Neural cell (in vitro differentiated cells): ENCODE measurements around the gene BTBD9. TPM values are rescaled to one million over a fixed set of nuclear protein-coding genes. Genes with fewer than 3 reads are reported as not detected.

Experiments
- H2AFZ ChIP-seq: fragments of 200-600, 300-800 bp; sonication (generic), shearing (Covaris generic); 2 replicates; pipeline ENCODE4 v1.6.0; 2014; ENCODE audit warnings: low read depth, mild to moderate bottlenecking, antibody characterized with exemption, low read length, moderate library complexity
- H3F3A ChIP-seq: fragments of 200-600 bp; shearing (Covaris generic); 2 replicates; pipeline ENCODE4 v1.6.1; 2016; ENCODE audit warnings: mild to moderate bottlenecking, moderate library complexity, mixed read lengths, antibody characterized with exemption, low read length; ENCODE audit not compliant: insufficient read depth, poor library complexity, severe bottlenecking
- H3K27ac ChIP-seq: fragments of 200-600, 300-800 bp; sonication (generic), shearing (Covaris generic); 2 replicates; pipeline ENCODE4 v1.5.1; 2014; ENCODE audit warnings: mild to moderate bottlenecking, low read length, moderate library complexity
- H3K27me3 ChIP-seq: fragments of 300-800, 200-600 bp; sonication (generic), shearing (Covaris generic); 2 replicates; pipeline ENCODE4 v1.6.0; 2014; ENCODE audit warnings: mild to moderate bottlenecking, low read depth, low read length, moderate library complexity; ENCODE audit not compliant: insufficient read depth
- H3K36me3 ChIP-seq: fragments of 300-800, 200-600 bp; sonication (generic), shearing (Covaris generic); 2 replicates; pipeline ENCODE4 v1.5.1; 2014; ENCODE audit warnings: mild to moderate bottlenecking, antibody characterized with exemption, low read length, moderate library complexity; ENCODE audit not compliant: insufficient read depth
- H3K4me2 ChIP-seq: fragments of 300-800, 200-600 bp; sonication (generic), shearing (Covaris generic); 2 replicates; pipeline ENCODE4 v1.6.0; 2014; ENCODE audit warnings: mild to moderate bottlenecking, low read length
- H3K4me3 ChIP-seq: fragments of 300-800, 200-600 bp; sonication (generic), shearing (Covaris generic); 2 replicates; pipeline ENCODE4 v1.5.1; 2014; ENCODE audit warnings: mild to moderate bottlenecking, low read length, moderate library complexity
- H3K79me2 ChIP-seq: fragments of 200-600 bp; shearing (Covaris generic); replicated peaks from 2 replicates; pipeline ENCODE4 v1.6.0; 2014; ENCODE audit warnings: mild to moderate bottlenecking, low read length, moderate library complexity; ENCODE audit not compliant: insufficient read depth
- H3K9ac ChIP-seq: fragments of 300-800, 200-600 bp; sonication (generic), shearing (Covaris generic); 2 replicates; pipeline ENCODE4 v1.6.1; 2016; ENCODE audit warnings: mild to moderate bottlenecking, low read length, mixed read lengths
- H3K9me2 ChIP-seq: fragments of 200-600 bp; shearing (Covaris generic); 2 replicates; pipeline ENCODE4 v1.6.1; 2016; ENCODE audit warnings: mild to moderate bottlenecking, low read length, mixed read lengths; ENCODE audit not compliant: insufficient read depth
- H3K9me3 ChIP-seq: fragments of 200-600, 300-800 bp; sonication (generic), shearing (Covaris generic); 2 replicates; pipeline ENCODE4 v1.6.1; 2016; ENCODE audit warnings: mild to moderate bottlenecking, mixed run types, low read length, moderate library complexity, mixed read lengths
- H4K20me1 ChIP-seq: fragments of 200-600 bp; shearing (Covaris generic); 2 replicates; pipeline ENCODE4 v1.6.1; 2016; ENCODE audit warnings: mild to moderate bottlenecking, mixed run types; ENCODE audit not compliant: insufficient read depth
- EP300 ChIP-seq: fragments of 450-650 bp; conservative IDR thresholded peaks from 2 replicates; pipeline ENCODE4 v1.6.1; 2014; ENCODE audit warnings: antibody characterized with exemption, mild to moderate bottlenecking, moderate library complexity; ENCODE audit not compliant: poor library complexity, severe bottlenecking
- EZH2 ChIP-seq: fragments of 200-600, 300-800 bp; shearing (Covaris generic), sonication (generic); IDR thresholded peaks from 2 replicates; pipeline ENCODE4 v1.6.1; 2014; ENCODE audit warnings: antibody characterized with exemption, low read length, borderline replicate concordance, mild to moderate bottlenecking; ENCODE audit not compliant: insufficient read depth, poor library complexity, severe bottlenecking
- MXI1 ChIP-seq: fragments of 450-650 bp; conservative IDR thresholded peaks from 2 replicates; pipeline ENCODE4 v1.6.1; 2014; ENCODE audit warnings: antibody characterized with exemption, mild to moderate bottlenecking; ENCODE audit not compliant: poor library complexity, severe bottlenecking
- POLR2AphosphoS5 ChIP-seq: IDR thresholded peaks from 2 replicates; pipeline ENCODE4 v1.6.1; 2012
- RAD21 ChIP-seq: fragments of 450-650 bp; conservative IDR thresholded peaks from 2 replicates; pipeline ENCODE4 v1.6.1; 2014; ENCODE audit warnings: antibody characterized with exemption, mild to moderate bottlenecking, moderate library complexity
- REST ChIP-seq: IDR thresholded peaks from 2 replicates; pipeline ENCODE4 v1.6.1; 2012; ENCODE audit warnings: borderline replicate concordance
- SMC3 ChIP-seq: fragments of 450-650 bp; conservative IDR thresholded peaks from 2 replicates; pipeline ENCODE4 v1.6.1; 2014; ENCODE audit warnings: antibody characterized with exemption, mild to moderate bottlenecking, moderate library complexity; ENCODE audit not compliant: poor library complexity
- TAF1 ChIP-seq: IDR thresholded peaks from 2 replicates; pipeline ENCODE4 v1.6.1; 2012; ENCODE audit warnings: low read depth
- polyA plus RNA-seq: library from polyadenylated mRNA; depleted of rRNA; stranded (reverse); fragments of >200 nt; gene quantifications from 2 replicates; pipeline ENCODE4 v1.2.3, GENCODE V29; 2014
- TF ChIP-seq, protein P1 (sequence below): fragments of 450-650 bp; IDR thresholded peaks from 2 replicates; pipeline ENCODE4 v1.5.1; 2014; ENCODE audit warnings: antibody characterized with exemption, mild to moderate bottlenecking, moderate library complexity; ENCODE audit not compliant: poor library complexity, severe bottlenecking

The BTBD9 gene
- polyA plus RNA-seq, 1 donor from 2014 or later = 6.2 TPM

DNA sequence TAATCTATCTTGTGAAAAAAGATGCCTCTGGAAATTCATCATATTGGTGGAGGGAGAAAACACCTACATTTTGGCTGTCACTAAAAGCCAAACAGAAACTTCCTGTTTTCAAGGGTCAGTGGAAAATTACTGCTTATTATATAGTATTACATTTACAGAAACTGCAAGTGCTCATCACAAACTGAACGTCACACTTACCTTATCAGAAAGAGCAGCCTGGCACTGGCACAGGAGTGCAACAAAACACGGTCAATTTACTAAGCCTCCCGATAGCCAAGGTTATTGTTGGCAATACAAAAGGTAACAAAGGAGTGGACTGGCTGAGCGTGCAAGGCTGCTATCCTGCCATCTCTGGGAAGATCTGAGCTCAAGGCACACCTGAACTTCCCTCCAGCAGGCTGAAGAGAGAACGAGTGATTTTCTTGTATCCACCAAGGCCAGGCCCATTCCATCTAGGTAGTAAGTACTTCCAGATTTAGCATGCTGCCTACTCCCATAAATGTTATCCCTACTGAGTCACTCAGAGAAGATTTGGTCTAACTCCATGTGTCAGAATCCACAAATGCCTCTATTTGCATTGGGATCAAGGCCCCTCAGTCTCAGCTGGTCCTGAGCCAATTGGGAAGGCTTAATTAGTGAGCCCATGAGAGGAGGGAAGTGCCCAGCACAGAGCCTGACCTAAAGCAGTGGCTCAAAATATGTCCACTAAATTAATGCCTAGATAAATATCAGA, 399.8 kb downstream of the BTBD9 start:
- Histone ChIP-seq H3K4me3 (no peak overlapping the region), H3K27ac (no peak overlapping the region), H3K9ac (no peak overlapping the region), H2AFZ (no peak overlapping the region), H3K9me2 (no peaks in the 10 kb centered on the region), H3K79me2 (no peaks in the 10 kb centered on the region), H4K20me1 (no peaks in the 10 kb centered on the region), H3F3A (no peaks in the 10 kb centered on the region), H3K4me2 (no peak overlapping the region), H3K27me3 (no peaks in the 10 kb centered on the region), H3K36me3 (no peaks in the 10 kb centered on the region), H3K9me3 (no peaks in the 10 kb centered on the region)
- TF ChIP-seq POLR2AphosphoS5 (no peak), EP300 (no peak), MXI1 (no peak), SMC3 (no peak), RAD21 (no peak), REST (no peak), EZH2 (no peak), TAF1 (no peak)
- TF ChIP-seq, protein P1, sequence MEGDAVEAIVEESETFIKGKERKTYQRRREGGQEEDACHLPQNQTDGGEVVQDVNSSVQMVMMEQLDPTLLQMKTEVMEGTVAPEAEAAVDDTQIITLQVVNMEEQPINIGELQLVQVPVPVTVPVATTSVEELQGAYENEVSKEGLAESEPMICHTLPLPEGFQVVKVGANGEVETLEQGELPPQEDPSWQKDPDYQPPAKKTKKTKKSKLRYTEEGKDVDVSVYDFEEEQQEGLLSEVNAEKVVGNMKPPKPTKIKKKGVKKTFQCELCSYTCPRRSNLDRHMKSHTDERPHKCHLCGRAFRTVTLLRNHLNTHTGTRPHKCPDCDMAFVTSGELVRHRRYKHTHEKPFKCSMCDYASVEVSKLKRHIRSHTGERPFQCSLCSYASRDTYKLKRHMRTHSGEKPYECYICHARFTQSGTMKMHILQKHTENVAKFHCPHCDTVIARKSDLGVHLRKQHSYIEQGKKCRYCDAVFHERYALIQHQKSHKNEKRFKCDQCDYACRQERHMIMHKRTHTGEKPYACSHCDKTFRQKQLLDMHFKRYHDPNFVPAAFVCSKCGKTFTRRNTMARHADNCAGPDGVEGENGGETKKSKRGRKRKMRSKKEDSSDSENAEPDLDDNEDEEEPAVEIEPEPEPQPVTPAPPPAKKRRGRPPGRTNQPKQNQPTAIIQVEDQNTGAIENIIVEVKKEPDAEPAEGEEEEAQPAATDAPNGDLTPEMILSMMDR = no peak

DNA sequence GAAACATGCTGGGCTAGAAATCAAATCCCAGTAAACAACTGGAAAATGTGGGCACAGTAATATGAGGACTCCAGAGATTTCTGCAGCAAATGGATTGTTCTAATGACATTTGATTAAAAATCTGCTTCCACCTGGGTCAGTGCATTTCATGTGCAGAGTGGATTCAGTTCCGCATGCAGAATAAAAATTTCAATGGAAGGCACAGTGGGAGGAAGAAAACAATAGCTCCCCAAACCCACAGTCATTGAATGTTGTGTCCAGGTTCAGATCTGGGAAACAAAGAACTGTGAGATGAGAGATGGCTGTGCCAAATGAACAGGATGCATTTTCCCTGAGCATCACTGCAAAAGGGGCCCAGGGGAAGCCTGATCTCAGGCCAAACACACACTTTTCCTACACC, 403.1 kb downstream of the BTBD9 start:
- Histone ChIP-seq H3K4me2 (no peak overlapping the region), H3K9me3 (no peaks in the 10 kb centered on the region), H3F3A (no peaks in the 10 kb centered on the region), H3K36me3 (no peaks in the 10 kb centered on the region), H3K9ac (no peak overlapping the region), H3K79me2 (no peaks in the 10 kb centered on the region), H3K9me2 (no peaks in the 10 kb centered on the region), H3K27me3 (no peaks in the 10 kb centered on the region), H2AFZ (no peak overlapping the region), H4K20me1 (no peaks in the 10 kb centered on the region), H3K27ac (no peak overlapping the region), H3K4me3 (no peak overlapping the region)
- no peak for TF ChIP-seq POLR2AphosphoS5
- TF ChIP-seq EP300 = no peak
- TF ChIP-seq RAD21 = no peak
- TF ChIP-seq EZH2 = no peak
- TF ChIP-seq SMC3 = no peak
- TF ChIP-seq, protein P1 = no peak
- TF ChIP-seq MXI1 = no peak
- TF ChIP-seq TAF1 = no peak
- TF ChIP-seq REST = no peak
